Urinary bladder (tissue), 4 donors: Measurements from ENCODE around the gene DYNC1LI1. TPM values are rescaled to one million over a fixed set of nuclear protein-coding genes. Genes with fewer than 3 reads are reported as not detected.
"Not testable (repeated sequence)": the region's sequence is repeated elsewhere in the genome, so short reads cannot be mapped to it uniquely, and the experiment has no call there.

ENCODE experiments used
- DNase-seq: peaks from one replicate; pipeline ENCODE4 v3.0.0-alpha.2; 2015; ENCODE audit errors: extremely low spot score
- H3K27ac ChIP-seq: one replicate; pipeline ENCODE4 v1.5.1; 2013; ENCODE audit warnings: low read depth, mild to moderate bottlenecking, moderate library complexity
- H3K36me3 ChIP-seq: one replicate; pipeline ENCODE4 v1.6.1; 2013; ENCODE audit warnings: mild to moderate bottlenecking, moderate library complexity; ENCODE audit not compliant: insufficient read depth
- H3K4me1 ChIP-seq: one replicate; pipeline ENCODE4 v1.6.1; 2013; ENCODE audit warnings: mild to moderate bottlenecking, moderate library complexity; ENCODE audit not compliant: insufficient read depth
- H3K4me3 ChIP-seq: one replicate; pipeline ENCODE4 v1.5.1; 2013; ENCODE audit warnings: low read depth, low read length
- WGBS: extraction: QIAGEN DNeasy Blood & Tissue Kit; methylation state at CpG from one replicate; pipeline ENCODE4 v1.1.7; 2013; 5-methylcytosine and 5-hydroxymethylcytosine counted together
- polyA plus RNA-seq: library from polyadenylated mRNA; stranded (reverse); fragments of 200-250 nt; gene quantifications from one replicate; pipeline ENCODE4 v1.2.3, GENCODE V29; 2013
- total RNA-seq: library from RNA; depleted of rRNA; stranded (reverse); fragments of >200 nt; gene quantifications from one replicate; pipeline ENCODE4 v1.2.3, GENCODE V29; 2014
- donor health status: healthy with polysubstance abuse.
- donor health status: healthy.

The DYNC1LI1 gene
- total and polyA plus RNA-seq, 2 donors: 29.2 to 55.6 TPM

DNA sequence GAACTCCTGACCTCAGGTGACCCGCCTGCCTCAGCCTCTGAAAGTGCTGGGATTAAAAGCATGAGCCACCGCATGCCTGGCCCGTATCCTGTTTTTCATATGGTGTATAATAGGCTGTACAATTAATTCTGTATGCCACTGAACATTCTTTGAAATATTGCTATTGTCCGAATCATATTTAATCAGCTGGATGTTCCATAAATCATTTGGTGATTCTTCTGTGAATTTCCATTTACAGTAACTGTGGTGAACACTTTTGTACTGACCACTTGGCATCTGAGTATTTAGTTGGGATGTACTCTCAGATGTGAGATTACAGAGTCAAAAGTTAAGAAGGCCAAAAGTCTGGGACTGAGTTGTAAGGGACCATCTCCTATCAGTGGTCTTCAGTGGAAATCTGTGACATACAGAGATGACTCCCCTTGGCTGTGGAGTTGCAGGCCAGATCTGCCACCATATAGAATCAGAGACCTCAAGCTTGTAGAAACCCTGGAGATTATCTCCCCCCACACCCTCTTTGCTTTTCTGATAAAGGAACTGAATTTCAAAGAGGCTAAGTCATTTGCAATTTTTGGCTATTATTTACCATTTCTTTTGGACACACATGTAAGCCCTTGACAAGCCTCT, 25.7 kb upstream of the DYNC1LI1 start:
- H3K4me3 ChIP-seq: no peak overlapping the region
- no peaks in the 10 kb centered on the region for H3K36me3 ChIP-seq
- DNase-seq: no peak
- 84% methylated on average over 4 of the region's 4 CpGs for WGBS
- no peak overlapping the region for H3K27ac ChIP-seq
- no peaks in the 10 kb centered on the region for H3K4me1 ChIP-seq

- WGBS: 86% methylated on average over 2 of the region's 2 CpGs
- H3K36me3 ChIP-seq: no peaks in the 10 kb centered on the region
- H3K27ac ChIP-seq: no peak overlapping the region
- H3K4me1 ChIP-seq: no peaks in the 10 kb centered on the region
- no peak overlapping the region for H3K4me3 ChIP-seq
- no peak for DNase-seq
Observed at GRCh38 chr3:32595323-32595722, 24.7 kb upstream of the DYNC1LI1 start.

GRCh38 chr3:32593903-32594525, 23.4 kb upstream of the DYNC1LI1 start:
- no peak overlapping the region for H3K4me3 ChIP-seq
- no peaks in the 10 kb centered on the region for H3K4me1 ChIP-seq
- no peaks in the 10 kb centered on the region for H3K36me3 ChIP-seq
- no peak overlapping the region for H3K27ac ChIP-seq
- 60% methylated on average over 4 of the region's 4 CpGs for WGBS
- DNase-seq: no peak

- H3K4me1 ChIP-seq: no peaks in the 10 kb centered on the region
- no peaks in the 10 kb centered on the region for H3K36me3 ChIP-seq
- no peak overlapping the region for H3K27ac ChIP-seq
- DNase-seq: no peak
- WGBS: 79% methylated on average over 28 of the region's 28 CpGs
- no peak overlapping the region for H3K4me3 ChIP-seq
Observed at GRCh38 chr3:32592696-32593353, 22.2 kb upstream of the DYNC1LI1 start.

DNA sequence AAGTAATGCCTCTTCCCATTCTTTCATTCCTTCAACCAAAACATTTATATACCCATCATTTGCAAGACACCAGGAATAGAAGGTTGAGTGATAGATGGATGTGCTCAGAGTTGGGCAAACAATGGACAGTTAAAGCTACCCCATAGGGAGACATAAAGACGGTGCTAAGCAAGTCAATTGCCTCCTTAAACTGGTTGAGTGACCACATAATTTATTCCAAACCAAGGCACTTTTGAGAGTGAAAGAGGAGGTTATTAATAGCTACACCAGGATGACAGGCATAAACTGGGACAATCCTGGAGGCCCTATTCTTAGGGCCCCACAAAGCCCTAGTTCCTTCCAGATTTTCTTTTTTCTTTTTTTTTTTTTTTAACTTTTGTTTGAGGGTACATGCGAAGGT, 21.4 kb upstream of the DYNC1LI1 start:
- Histone ChIP-seq H3K36me3 (no peaks in the 10 kb centered on the region), H3K4me3 (no peak overlapping the region), H3K4me1 (no peaks in the 10 kb centered on the region), H3K27ac (no peak overlapping the region)
- DNase-seq: no peak
- 86% methylated on average over 2 of the region's 2 CpGs for WGBS

DNA sequence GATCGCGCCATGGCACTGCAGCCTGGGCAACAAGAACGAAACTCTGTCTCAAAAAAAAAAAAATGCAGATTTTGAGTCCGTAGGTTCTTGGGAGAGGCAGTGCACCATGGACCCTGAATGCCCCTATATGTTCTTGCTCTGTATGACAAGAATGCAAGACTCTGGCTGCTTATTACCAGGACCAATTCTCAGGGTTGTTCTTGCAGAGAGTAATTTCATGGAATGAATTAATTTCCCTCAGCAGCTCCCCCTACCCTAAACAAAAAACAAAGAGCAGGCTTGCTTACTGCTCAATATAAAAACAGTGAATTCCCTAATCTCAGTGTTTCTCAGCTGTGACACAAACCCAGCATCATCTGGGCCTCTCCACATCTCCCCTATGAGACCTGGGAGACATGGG, 20.5 kb upstream of the DYNC1LI1 start:
- WGBS: 96% methylated on average over 4 of the region's 4 CpGs

GRCh38 chr3:32586356-32586755, 15.7 kb upstream of the DYNC1LI1 start:
- WGBS: 91% methylated on average over 3 of the region's 3 CpGs
- DNase-seq: no peak
- no peaks in the 10 kb centered on the region for H3K4me1 ChIP-seq
- H3K4me3 ChIP-seq: no peak overlapping the region
- no peaks in the 10 kb centered on the region for H3K36me3 ChIP-seq
- no peak overlapping the region for H3K27ac ChIP-seq

More for the DNA sequence above, 20.5 kb upstream of the DYNC1LI1 start:
- H3K4me1 ChIP-seq: no peaks in the 10 kb centered on the region
- no peak overlapping the region for H3K4me3 ChIP-seq
- H3K36me3 ChIP-seq: no peaks in the 10 kb centered on the region
- H3K27ac ChIP-seq: no peak overlapping the region
- no peak for DNase-seq

DNA sequence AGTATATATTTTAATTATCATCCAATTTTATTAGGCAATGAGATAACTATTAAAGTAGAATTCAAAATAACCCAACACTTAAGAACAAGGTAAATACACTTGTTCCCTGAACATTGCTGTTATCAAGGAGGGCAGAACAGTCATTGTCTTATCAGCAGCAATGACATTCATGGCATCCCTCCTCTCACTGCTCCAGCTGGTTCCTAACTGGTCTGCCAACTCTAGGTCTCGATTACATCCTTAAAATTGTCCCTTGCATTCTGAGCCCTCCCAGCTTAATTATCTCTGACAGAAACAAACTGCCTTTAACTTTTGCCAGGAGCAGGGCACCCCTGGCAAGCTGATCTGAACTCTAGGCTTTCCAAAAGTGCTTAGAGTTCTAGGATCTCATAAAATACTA, 14.0 kb upstream of the DYNC1LI1 start:
- no peaks in the 10 kb centered on the region for H3K36me3 ChIP-seq
- 23% methylated on average over 1 of the region's 1 CpG for WGBS

GRCh38 chr3:32583708-32584107, 13.1 kb upstream of the DYNC1LI1 start:
- no peaks in the 10 kb centered on the region for H3K36me3 ChIP-seq
- no peak overlapping the region for H3K27ac ChIP-seq
- DNase-seq: no peak
- H3K4me3 ChIP-seq: no peak overlapping the region
- no peaks in the 10 kb centered on the region for H3K4me1 ChIP-seq
- WGBS: 82% methylated on average over 3 of the region's 3 CpGs

More for the DNA sequence above, 14.0 kb upstream of the DYNC1LI1 start:
- DNase-seq: no peak
- Histone ChIP-seq H3K4me3 (no peak overlapping the region), H3K27ac (no peak overlapping the region), H3K4me1 (no peaks in the 10 kb centered on the region)

- not testable (repeated sequence) for H3K4me3 ChIP-seq, DNase-seq, H3K36me3 ChIP-seq, H3K27ac ChIP-seq, H3K4me1 ChIP-seq
- 98% methylated on average over 31 of the region's 31 CpGs for WGBS
Observed at GRCh38 chr3:32578669-32579068, 8.0 kb upstream of the DYNC1LI1 start.

GRCh38 chr3:32577581-32578556, 7.2 kb upstream of the DYNC1LI1 start:
- no peak for DNase-seq
- 37% methylated on average over 9 of the region's 9 CpGs for WGBS
- H3K4me1 ChIP-seq: no peaks in the 10 kb centered on the region
- no peak overlapping the region for H3K4me3 ChIP-seq
- no peaks in the 10 kb centered on the region for H3K36me3 ChIP-seq
- no peak overlapping the region for H3K27ac ChIP-seq

DNA sequence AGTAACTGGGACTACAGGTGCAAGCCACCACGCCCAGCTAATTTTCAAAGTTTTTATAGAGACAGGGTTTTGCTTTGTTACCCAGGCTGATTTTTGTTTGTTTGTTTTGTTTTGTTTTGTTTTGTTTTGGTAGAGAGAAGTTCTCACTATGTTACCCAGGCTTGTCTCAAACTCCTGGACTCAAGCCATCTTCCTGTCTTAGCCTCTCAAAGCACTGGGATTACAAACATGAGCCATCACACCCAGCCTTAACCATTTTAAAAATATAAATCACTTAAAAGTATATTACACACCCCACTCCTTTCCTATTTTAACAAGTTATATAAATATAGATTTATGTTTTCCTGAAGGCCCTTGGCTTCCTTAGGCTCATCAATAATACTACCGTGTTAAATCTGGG, 6.5 kb upstream of the DYNC1LI1 start:
- H3K27ac ChIP-seq: no peak overlapping the region
- no peak for DNase-seq
- H3K4me1 ChIP-seq: no peaks in the 10 kb centered on the region
- WGBS: 60% methylated on average over 2 of the region's 2 CpGs
- no peak overlapping the region for H3K4me3 ChIP-seq
- H3K36me3 ChIP-seq: no peaks in the 10 kb centered on the region

- 93% methylated on average over 2 of the region's 2 CpGs for WGBS
- DNase-seq: no peak
- Histone ChIP-seq H3K4me3 (no peak overlapping the region), H3K4me1 (no peaks in the 10 kb centered on the region), H3K27ac (no peak overlapping the region), H3K36me3 (no peaks in the 10 kb centered on the region)
Observed at GRCh38 chr3:32575451-32576113, 4.9 kb upstream of the DYNC1LI1 start.
